GM23248 (cell line): ENCODE data around the gene ZBTB18. TPM values are rescaled to one million over a fixed set of nuclear protein-coding genes. Genes with fewer than 3 reads are reported as not detected.
"Not testable (repeated sequence)": the region's sequence is repeated elsewhere in the genome, so short reads cannot be mapped to it uniquely, and the experiment has no call there.

Experiments
- DNase-seq: peaks from one replicate; pipeline ENCODE4 v3.0.0-alpha.2; 2015
- H2AFZ ChIP-seq: fragments of 200-600 bp; sonication (generic); 2 replicates; pipeline ENCODE4 v1.6.1; 2016; ENCODE audit warnings: antibody characterized with exemption
- H3F3A ChIP-seq: fragments of 200-600 bp; sonication (generic); 2 replicates; pipeline ENCODE4 v1.6.1; 2016; ENCODE audit warnings: mild to moderate bottlenecking, antibody characterized with exemption, mixed run types; ENCODE audit not compliant: insufficient read depth
- H3K27ac ChIP-seq: fragments of 200-600 bp; sonication (generic); 2 replicates; pipeline ENCODE4 v1.5.1; 2016; ENCODE audit warnings: mild to moderate bottlenecking
- H3K27me3 ChIP-seq: fragments of 200-600 bp; sonication (generic); replicated peaks from 2 replicates; pipeline ENCODE4 v1.6.1; 2016; ENCODE audit warnings: mild to moderate bottlenecking; ENCODE audit not compliant: insufficient read depth
- H3K36me3 ChIP-seq: fragments of 200-600 bp; sonication (generic); 2 replicates; pipeline ENCODE4 v1.6.1; 2016; ENCODE audit warnings: low read depth, mild to moderate bottlenecking
- H3K4me1 ChIP-seq: fragments of 200-600 bp; sonication (generic); 2 replicates; pipeline ENCODE4 v1.6.1; 2016; ENCODE audit warnings: mild to moderate bottlenecking; ENCODE audit not compliant: insufficient read depth
- H3K4me2 ChIP-seq: fragments of 200-600 bp; sonication (generic); one replicate; pipeline ENCODE4 v1.6.1; 2016; ENCODE audit warnings: mild to moderate bottlenecking; ENCODE audit not compliant: unreplicated experiment
- H3K4me3 ChIP-seq: fragments of 200-600 bp; sonication (generic); 2 replicates; pipeline ENCODE4 v1.5.1; 2016; ENCODE audit warnings: mild to moderate bottlenecking
- H3K79me2 ChIP-seq: fragments of 200-600 bp; sonication (generic); 2 replicates; pipeline ENCODE4 v1.6.1; 2016; ENCODE audit warnings: mild to moderate bottlenecking; ENCODE audit not compliant: insufficient read depth
- H3K9ac ChIP-seq: fragments of 200-600 bp; sonication (generic); 2 replicates; pipeline ENCODE4 v1.6.1; 2016; ENCODE audit warnings: mild to moderate bottlenecking
- H3K9me2 ChIP-seq: fragments of 200-600 bp; sonication (generic); 2 replicates; pipeline ENCODE4 v1.6.1; 2016; ENCODE audit warnings: mixed run types, mild to moderate bottlenecking, moderate library complexity; ENCODE audit not compliant: insufficient read depth
- H3K9me3 ChIP-seq: fragments of 200-600 bp; sonication (generic); one replicate; pipeline ENCODE4 v1.6.1; 2017; ENCODE audit warnings: low read depth
- H4K20me1 ChIP-seq: fragments of 200-600 bp; sonication (generic); 2 replicates; pipeline ENCODE4 v1.6.0; 2016; ENCODE audit not compliant: insufficient read depth
- EZH2 ChIP-seq: fragments of 200-600 bp; sonication (generic); IDR thresholded peaks from 2 replicates; pipeline ENCODE4 v1.6.1; 2018; ENCODE audit warnings: antibody characterized with exemption, mild to moderate bottlenecking; ENCODE audit not compliant: insufficient read depth, poor library complexity, severe bottlenecking
- EZH2phosphoT487 ChIP-seq: fragments of 200-600 bp; sonication (generic); IDR thresholded peaks from 2 replicates; pipeline ENCODE4 v1.6.1; 2018; ENCODE audit warnings: antibody characterized with exemption, moderate library complexity, mild to moderate bottlenecking, low read depth; ENCODE audit not compliant: insufficient read depth
- WGBS, 2 experiments: methylation state at CpG; one replicate each; pipeline ENCODE4 v1.1.6; 2015 to 2017; ENCODE audit warnings: low lambda C conversion rate in 2 of 2, low coverage in 1 of 2; ENCODE audit errors: missing lambda C conversion rate in 2 of 2; 5-methylcytosine and 5-hydroxymethylcytosine counted together
- in situ Hi-C: fragments of 300-500 bp; cut with MboI; formaldehyde crosslinking; loops from 2 replicates; pipeline ENCODE4 v1.15.0; 2020
- polyA plus RNA-seq: library from polyadenylated mRNA; unstranded; fragments of >200 nt; fragmentation: Nextera tagmentation; extraction: Ambion mirVana; gene quantifications from 2 replicates; pipeline ENCODE4 v1.2.1, GENCODE V29; 2016
- total RNA-seq: library from RNA; depleted of rRNA; stranded (reverse); fragments of >200 nt; shearing (Covaris generic); gene quantifications from 2 replicates; pipeline ENCODE4 v1.2.3, GENCODE V29; 2014

The ZBTB18 gene
- total and polyA plus RNA-seq, 2 experiments from 2014 or later, result 0.25 to 9.2 TPM

- H3K27ac ChIP-seq, result no peak overlapping the region
- H2AFZ ChIP-seq, result no peak overlapping the region
- H3K9ac ChIP-seq, result no peak overlapping the region
- no peaks in the 10 kb centered on the region for H3K9me2 ChIP-seq
- WGBS, 2 experiments, result 31 to 41% methylated on average over 8 of the region's 8 CpGs
- peak overlapping the region; percentile 41 for H3K4me2 ChIP-seq
- DNase-seq, result peak; percentile 83
- TF ChIP-seq EZH2 (no peak), EZH2phosphoT487 (no peak)
- H3K4me1 ChIP-seq, result no peaks in the 10 kb centered on the region
- H4K20me1 ChIP-seq, result no peaks in the 10 kb centered on the region
- no peak overlapping the region for H3K4me3 ChIP-seq
- no peaks in the 10 kb centered on the region for H3K9me3 ChIP-seq
- H3K27me3 ChIP-seq, result peaks cover 27% of the 10 kb centered on the region
- in situ Hi-C loops, result no loop called here
- H3K36me3 ChIP-seq, result no peaks in the 10 kb centered on the region
- H3F3A ChIP-seq, result peaks cover 5% of the 10 kb centered on the region; the same call in 1 of the 2 replicates
- no peaks in the 10 kb centered on the region for H3K79me2 ChIP-seq
Observed at GRCh38 chr1:244012202-244012601, 38.9 kb upstream of the ZBTB18 start.

DNA sequence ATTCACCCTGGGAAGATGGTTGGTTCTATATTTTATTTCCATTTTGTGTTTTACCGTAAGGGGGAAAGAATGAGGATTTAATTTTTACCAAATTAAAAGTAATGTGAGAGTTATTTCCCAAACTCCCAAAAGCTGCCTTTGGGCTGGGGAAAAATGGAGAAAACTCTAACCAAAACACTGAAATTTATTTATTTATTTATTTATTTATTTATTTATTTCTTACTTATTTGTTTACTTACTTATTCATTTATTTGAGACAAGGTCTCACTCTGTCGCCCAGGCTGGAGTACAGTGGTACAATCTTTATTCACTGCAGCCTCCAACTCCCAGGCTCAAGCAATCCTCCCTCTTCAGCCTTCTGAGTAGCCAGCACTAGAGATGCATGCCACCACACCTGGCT is 38.0 kb upstream of the ZBTB18 start:
- no peak for TF ChIP-seq EZH2
- TF ChIP-seq EZH2phosphoT487, result no peak
- H2AFZ ChIP-seq, result no peak overlapping the region
- in situ Hi-C loops, result no loop called here
- H3K9me3 ChIP-seq, result no peaks in the 10 kb centered on the region
- H3K9ac ChIP-seq, result no peak overlapping the region
- no peaks in the 10 kb centered on the region for H3K9me2 ChIP-seq
- H3K79me2 ChIP-seq, result no peaks in the 10 kb centered on the region
- no peak overlapping the region for H3K27ac ChIP-seq
- no peak overlapping the region for H3K4me2 ChIP-seq
- H3K36me3 ChIP-seq, result no peaks in the 10 kb centered on the region
- H3F3A ChIP-seq, result peaks cover 5% of the 10 kb centered on the region; the same call in 1 of the 2 replicates
- H3K27me3 ChIP-seq, result peaks cover 27% of the 10 kb centered on the region
- 95 to 96% methylated on average over 2 of the region's 2 CpGs for WGBS, 2 experiments
- no peaks in the 10 kb centered on the region for H3K4me1 ChIP-seq
- no peak overlapping the region for H3K4me3 ChIP-seq
- no peaks in the 10 kb centered on the region for H4K20me1 ChIP-seq
- DNase-seq, result no peak

DNA sequence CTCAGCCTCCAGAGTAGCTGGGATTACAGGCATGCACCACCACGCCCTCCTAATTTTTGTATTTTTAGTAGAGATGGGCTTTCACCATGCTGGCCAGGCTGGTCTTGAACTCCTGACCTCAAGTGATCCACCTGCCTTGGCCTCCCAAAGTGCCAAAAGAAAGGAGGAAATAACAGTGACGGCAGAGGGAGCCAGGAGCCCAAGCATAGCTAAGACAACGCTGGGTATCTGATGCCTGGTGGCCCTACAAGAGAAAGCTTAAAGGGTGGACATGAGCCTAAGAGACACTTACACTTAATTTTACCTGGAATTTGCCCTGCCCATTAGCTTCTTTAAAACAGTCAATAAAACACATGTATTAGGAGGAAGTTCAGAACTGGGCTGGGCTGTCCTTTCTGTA is 36.2 kb upstream of the ZBTB18 start:
- H3K27ac ChIP-seq, H3K9me2 ChIP-seq, H3K9me3 ChIP-seq, H3F3A ChIP-seq, H3K36me3 ChIP-seq, H3K4me2 ChIP-seq, DNase-seq, H3K4me1 ChIP-seq, H3K9ac ChIP-seq, in situ Hi-C loops, H2AFZ ChIP-seq, H3K79me2 ChIP-seq, H3K4me3 ChIP-seq, H4K20me1 ChIP-seq: not testable (repeated sequence)
- 50 to 54% methylated on average over 3 of the region's 3 CpGs for WGBS, 2 experiments
- H3K27me3 ChIP-seq, result peaks cover 22% of the 10 kb centered on the region

GRCh38 chr1:244019982-244020485 is 31.0 kb upstream of the ZBTB18 start:
- Histone ChIP-seq H3K27ac (no peak overlapping the region), H3K9me3 (no peaks in the 10 kb centered on the region), H3K4me1 (no peaks in the 10 kb centered on the region), H3K27me3 (peaks cover 12% of the 10 kb centered on the region; the same call in 1 of the 2 replicates), H3K4me2 (no peak overlapping the region), H3F3A (no peaks in the 10 kb centered on the region), H3K79me2 (no peaks in the 10 kb centered on the region), H3K9me2 (no peaks in the 10 kb centered on the region), H4K20me1 (no peaks in the 10 kb centered on the region), H3K36me3 (no peaks in the 10 kb centered on the region), H2AFZ (no peak overlapping the region), H3K4me3 (no peak overlapping the region), H3K9ac (no peak overlapping the region)
- TF ChIP-seq EZH2 (no peak), EZH2phosphoT487 (no peak)
- in situ Hi-C loops, result no loop called here
- no peak for DNase-seq
- 51 to 59% methylated on average over 4 of the region's 4 CpGs for WGBS, 2 experiments

GRCh38 chr1:244021427-244021826 is 29.7 kb upstream of the ZBTB18 start:
- H3F3A ChIP-seq, result no peaks in the 10 kb centered on the region

More at GRCh38 chr1:244021427-244021826, 29.7 kb upstream of the ZBTB18 start:
- no peaks in the 10 kb centered on the region for H3K36me3 ChIP-seq
- TF ChIP-seq EZH2phosphoT487, result no peak
- TF ChIP-seq EZH2, result no peak
- H3K27me3 ChIP-seq, result peaks cover 19% of the 10 kb centered on the region; the same call in 1 of the 2 replicates
- no peak overlapping the region for H2AFZ ChIP-seq
- no peak overlapping the region for H3K27ac ChIP-seq
- no peak overlapping the region for H3K4me2 ChIP-seq
- H3K4me1 ChIP-seq, result no peaks in the 10 kb centered on the region
- H3K79me2 ChIP-seq, result no peaks in the 10 kb centered on the region
- no peaks in the 10 kb centered on the region for H3K9me2 ChIP-seq
- DNase-seq, result no peak
- no peak overlapping the region for H3K9ac ChIP-seq
- no peaks in the 10 kb centered on the region for H3K9me3 ChIP-seq
- no peaks in the 10 kb centered on the region for H4K20me1 ChIP-seq
- in situ Hi-C loops, result no loop called here
- 95 to 100% methylated on average over 1 of the region's 1 CpG for WGBS, 2 experiments
- no peak overlapping the region for H3K4me3 ChIP-seq
